Measurements from ENCODE around the gene TEX13B. TPM values are rescaled to one million over a fixed set of nuclear protein-coding genes. Genes with fewer than 3 reads are reported as not detected.

Gene TEX13B
- total RNA-seq, 1 donor from 2014 or later, result not detected

DNA sequence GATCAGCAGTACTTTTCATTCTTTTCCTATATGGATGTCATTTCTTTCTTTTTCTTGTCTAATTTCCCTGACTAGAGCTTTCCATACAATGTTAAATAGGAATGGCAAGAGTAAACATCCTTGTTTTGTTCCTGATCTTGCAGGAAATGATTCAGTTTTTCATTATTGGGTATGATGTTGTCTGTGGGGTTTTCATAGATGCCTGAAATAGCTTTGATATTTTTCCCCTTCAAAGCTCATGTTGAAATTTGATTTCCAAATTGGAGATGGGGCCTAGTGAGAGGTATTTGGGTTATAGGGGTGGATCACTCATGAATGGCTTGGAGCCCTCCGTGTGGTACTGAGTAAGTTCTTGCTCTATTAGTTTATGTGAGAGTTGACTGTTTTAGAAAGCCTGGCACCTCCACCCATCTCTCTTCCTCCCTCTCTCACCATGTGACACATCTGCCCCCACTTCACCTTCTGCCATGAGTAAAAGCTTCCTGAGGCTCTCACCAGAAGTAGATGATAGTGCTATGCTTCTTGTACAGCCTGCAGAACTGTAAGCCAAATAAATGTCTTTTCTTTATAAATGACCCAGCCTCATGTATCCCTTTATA, 40.4 kb upstream of the TEX13B start:
- Mint-ChIP-seq H3K27ac (no peak overlapping the region), H3K4me1 (no peaks in the 10 kb centered on the region), H3K36me3 (no peaks in the 10 kb centered on the region), H3K9me3 (peaks cover 16% of the 10 kb centered on the region), H3K27me3 (ENCODE audit: low read depth) (no peaks in the 10 kb centered on the region), H3K4me3 (no peak overlapping the region)
- no peak for TF ChIP-seq CTCF (IDR thresholded peaks at IDR 0.05; ENCODE audit: unreplicated experiment)
- DNase-seq (ENCODE audit: low spot score in 2 of 2, unreplicated experiment in 2 of 2), result no peak

DNA sequence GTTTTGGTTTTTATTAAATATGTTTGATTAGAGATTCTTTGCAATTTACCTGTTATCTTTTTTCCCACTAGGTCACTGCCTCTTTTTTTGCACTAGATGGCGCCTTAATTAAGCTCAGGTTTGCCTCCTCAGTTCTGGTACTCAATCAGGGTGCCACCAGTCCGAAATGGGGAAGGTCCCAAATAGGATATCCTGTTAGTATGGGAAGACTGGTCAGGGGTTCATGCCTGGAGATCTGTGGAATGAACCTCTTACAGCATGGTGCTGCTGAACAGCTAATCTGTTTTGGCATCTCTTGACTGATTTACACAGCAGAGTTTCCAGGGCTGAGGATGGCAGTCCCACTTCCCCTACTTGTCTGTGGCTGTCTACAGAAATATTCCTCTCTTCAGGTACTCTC, 38.5 kb upstream of the TEX13B start:
- H3K27me3 Mint-ChIP-seq (ENCODE audit: low read depth), result no peaks in the 10 kb centered on the region
- no peak for TF ChIP-seq CTCF (IDR thresholded peaks at IDR 0.05; ENCODE audit: unreplicated experiment)
- H3K4me1 Mint-ChIP-seq, result no peaks in the 10 kb centered on the region
- no peak overlapping the region for H3K4me3 Mint-ChIP-seq
- H3K9me3 Mint-ChIP-seq, result peaks cover 21% of the 10 kb centered on the region
- H3K36me3 Mint-ChIP-seq, result no peaks in the 10 kb centered on the region
- H3K27ac Mint-ChIP-seq, result no peak overlapping the region
- DNase-seq (ENCODE audit: low spot score in 2 of 2, unreplicated experiment in 2 of 2), result no peak

DNA sequence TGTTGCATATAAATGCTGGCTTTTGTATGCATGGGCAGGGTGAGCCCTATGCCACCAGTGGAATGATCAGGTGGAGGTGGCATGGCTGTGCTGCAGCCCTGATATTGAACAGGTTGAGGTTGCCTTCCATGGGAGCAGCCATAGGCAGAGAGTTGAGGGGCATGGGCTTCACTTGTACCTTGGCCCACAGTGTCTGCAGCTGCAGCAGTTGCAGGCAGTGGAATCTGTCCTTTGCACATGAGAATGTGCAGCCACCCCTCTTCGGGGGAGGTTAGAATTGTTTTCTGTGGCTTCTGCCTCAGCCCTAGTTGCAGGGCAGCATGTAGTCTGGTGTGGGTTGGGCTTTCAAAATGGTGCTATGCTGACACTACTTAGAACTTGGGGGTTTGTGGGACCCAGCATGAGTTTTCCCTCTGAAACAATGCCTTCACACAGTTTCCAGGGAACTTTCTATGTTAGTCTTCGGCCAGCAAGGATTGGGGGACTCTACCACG, 37.3 kb upstream of the TEX13B start:
- no peak for TF ChIP-seq CTCF (IDR thresholded peaks at IDR 0.05; ENCODE audit: unreplicated experiment)
- DNase-seq (ENCODE audit: low spot score in 2 of 2, unreplicated experiment in 2 of 2), result no peak
- no peaks in the 10 kb centered on the region for H3K4me1 Mint-ChIP-seq
- H3K27me3 Mint-ChIP-seq (ENCODE audit: low read depth), result no peaks in the 10 kb centered on the region
- H3K27ac Mint-ChIP-seq, result no peak overlapping the region
- no peaks in the 10 kb centered on the region for H3K36me3 Mint-ChIP-seq
- peaks cover 18% of the 10 kb centered on the region for H3K9me3 Mint-ChIP-seq
- H3K4me3 Mint-ChIP-seq, result no peak overlapping the region

DNA sequence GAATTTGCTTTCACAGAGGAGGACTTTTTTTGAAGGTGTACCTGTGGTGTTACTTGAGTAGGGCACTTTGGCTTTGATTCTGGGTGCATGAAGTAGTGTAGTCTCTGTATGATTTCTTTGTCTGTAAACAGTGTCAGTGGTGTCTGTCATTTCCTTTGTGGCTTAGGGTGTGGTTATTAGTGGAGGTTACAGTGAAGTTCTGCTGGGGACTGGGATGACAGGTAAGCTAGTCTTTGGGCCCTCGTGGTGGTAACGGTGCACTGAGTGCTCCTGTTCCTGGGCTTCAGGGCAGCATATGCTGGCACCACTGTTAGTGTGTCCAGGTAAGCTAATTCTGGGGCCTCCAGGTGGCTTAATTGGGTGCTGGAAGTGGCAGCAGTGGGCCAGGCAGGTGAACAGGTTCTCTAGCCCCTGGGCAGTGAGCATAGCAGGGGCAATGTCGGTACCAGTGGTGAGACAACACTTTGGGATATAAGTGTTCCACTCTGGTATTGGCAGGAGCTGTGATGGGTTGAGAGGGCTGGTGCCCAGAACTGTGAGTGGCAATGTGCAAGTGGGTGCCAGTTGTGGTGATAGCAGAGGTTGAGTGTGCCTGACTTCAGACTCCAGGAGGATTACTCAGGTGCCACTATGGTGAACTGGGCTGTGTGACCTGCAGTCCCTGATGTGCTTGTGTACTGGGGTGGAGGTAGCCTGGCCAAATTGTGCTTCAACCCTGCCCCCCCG, 36.6 kb upstream of the TEX13B start:
- no peak overlapping the region for H3K27ac Mint-ChIP-seq

GRCh38 chrX:108001218-108001814, 19.1 kb upstream of the TEX13B start:
- H3K4me3 Mint-ChIP-seq, result no peak overlapping the region
- TF ChIP-seq CTCF (IDR thresholded peaks at IDR 0.05; ENCODE audit: unreplicated experiment), result peak; percentile 37
- H3K9me3 Mint-ChIP-seq, result peaks cover 52% of the 10 kb centered on the region
- H3K27me3 Mint-ChIP-seq (ENCODE audit: low read depth), result peaks cover 2% of the 10 kb centered on the region
- no peaks in the 10 kb centered on the region for H3K4me1 Mint-ChIP-seq
- peaks cover 6% of the 10 kb centered on the region for H3K36me3 Mint-ChIP-seq
- no peak overlapping the region for H3K27ac Mint-ChIP-seq
- DNase-seq (ENCODE audit: low spot score in 2 of 2, unreplicated experiment in 2 of 2), result no peak

More for the DNA sequence above, 36.6 kb upstream of the TEX13B start:
- H3K36me3 Mint-ChIP-seq, result no peaks in the 10 kb centered on the region
- no peak for DNase-seq (ENCODE audit: low spot score in 2 of 2, unreplicated experiment in 2 of 2)
- no peaks in the 10 kb centered on the region for H3K4me1 Mint-ChIP-seq
- no peak for TF ChIP-seq CTCF (IDR thresholded peaks at IDR 0.05; ENCODE audit: unreplicated experiment)
- H3K9me3 Mint-ChIP-seq, result peaks cover 21% of the 10 kb centered on the region
- no peak overlapping the region for H3K4me3 Mint-ChIP-seq
- no peaks in the 10 kb centered on the region for H3K27me3 Mint-ChIP-seq (ENCODE audit: low read depth)

Measured in mesothelial cell of epicardium (in vitro differentiated cells).